Adrenal gland (tissue), 5 donors: ENCODE results near the gene ASB13.

Source experiments
- POLR2A ChIP-seq, 2 donors: fragments of 450-650 bp; IDR thresholded peaks; one replicate each; pipeline ENCODE4 v1.6.1; 2017; ENCODE audit warnings: antibody characterized with exemption in 2 of 2, mild to moderate bottlenecking in 2 of 2, moderate library complexity in 1 of 2
- TF ChIP-seq, protein P1 (sequence below), 6 experiments: fragments of 450-650 bp in 4 of 6; fragments of 200-600 bp in 2 of 6; sonication (generic) in 1 of 6; IDR thresholded peaks; 1 replicate in 5 of 6; 2 replicates in 1 of 6; pipeline versions ENCODE4 v1.5.1 to v1.8.0; 2016 to 2021; ENCODE audit warnings: antibody characterized with exemption in 6 of 6, mild to moderate bottlenecking in 2 of 6, moderate library complexity in 1 of 6
- donor health status: DM: no; HTN: no; CAD: no.

DNA sequence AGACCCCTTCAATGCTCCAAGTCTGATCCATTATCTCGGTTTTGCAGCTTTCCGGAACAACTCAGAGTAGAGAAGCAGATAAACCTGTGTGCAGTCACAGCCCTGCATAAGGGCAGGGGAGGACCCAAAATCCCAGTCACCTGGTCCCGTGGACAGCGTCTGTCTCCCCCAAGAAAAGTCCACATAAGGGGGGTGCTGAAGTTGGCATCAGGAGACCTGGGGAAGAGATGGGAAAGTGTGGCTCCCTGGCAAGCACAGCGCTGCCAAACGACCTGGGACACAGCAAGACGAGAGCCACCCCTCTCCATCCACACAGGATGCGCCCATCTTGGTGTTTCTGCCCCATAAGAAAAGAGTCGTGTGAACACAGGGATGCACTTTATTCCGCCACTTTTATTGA lies 27.9 kb downstream of the ASB13 start:
- TF ChIP-seq POLR2A (IDR thresholded peaks at IDR 0.05) = no peak
- TF ChIP-seq, protein P1, sequence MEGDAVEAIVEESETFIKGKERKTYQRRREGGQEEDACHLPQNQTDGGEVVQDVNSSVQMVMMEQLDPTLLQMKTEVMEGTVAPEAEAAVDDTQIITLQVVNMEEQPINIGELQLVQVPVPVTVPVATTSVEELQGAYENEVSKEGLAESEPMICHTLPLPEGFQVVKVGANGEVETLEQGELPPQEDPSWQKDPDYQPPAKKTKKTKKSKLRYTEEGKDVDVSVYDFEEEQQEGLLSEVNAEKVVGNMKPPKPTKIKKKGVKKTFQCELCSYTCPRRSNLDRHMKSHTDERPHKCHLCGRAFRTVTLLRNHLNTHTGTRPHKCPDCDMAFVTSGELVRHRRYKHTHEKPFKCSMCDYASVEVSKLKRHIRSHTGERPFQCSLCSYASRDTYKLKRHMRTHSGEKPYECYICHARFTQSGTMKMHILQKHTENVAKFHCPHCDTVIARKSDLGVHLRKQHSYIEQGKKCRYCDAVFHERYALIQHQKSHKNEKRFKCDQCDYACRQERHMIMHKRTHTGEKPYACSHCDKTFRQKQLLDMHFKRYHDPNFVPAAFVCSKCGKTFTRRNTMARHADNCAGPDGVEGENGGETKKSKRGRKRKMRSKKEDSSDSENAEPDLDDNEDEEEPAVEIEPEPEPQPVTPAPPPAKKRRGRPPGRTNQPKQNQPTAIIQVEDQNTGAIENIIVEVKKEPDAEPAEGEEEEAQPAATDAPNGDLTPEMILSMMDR (IDR thresholded peaks at IDR 0.05) = no peak
